ENCODE results near the gene PLA2G3.

DNA sequence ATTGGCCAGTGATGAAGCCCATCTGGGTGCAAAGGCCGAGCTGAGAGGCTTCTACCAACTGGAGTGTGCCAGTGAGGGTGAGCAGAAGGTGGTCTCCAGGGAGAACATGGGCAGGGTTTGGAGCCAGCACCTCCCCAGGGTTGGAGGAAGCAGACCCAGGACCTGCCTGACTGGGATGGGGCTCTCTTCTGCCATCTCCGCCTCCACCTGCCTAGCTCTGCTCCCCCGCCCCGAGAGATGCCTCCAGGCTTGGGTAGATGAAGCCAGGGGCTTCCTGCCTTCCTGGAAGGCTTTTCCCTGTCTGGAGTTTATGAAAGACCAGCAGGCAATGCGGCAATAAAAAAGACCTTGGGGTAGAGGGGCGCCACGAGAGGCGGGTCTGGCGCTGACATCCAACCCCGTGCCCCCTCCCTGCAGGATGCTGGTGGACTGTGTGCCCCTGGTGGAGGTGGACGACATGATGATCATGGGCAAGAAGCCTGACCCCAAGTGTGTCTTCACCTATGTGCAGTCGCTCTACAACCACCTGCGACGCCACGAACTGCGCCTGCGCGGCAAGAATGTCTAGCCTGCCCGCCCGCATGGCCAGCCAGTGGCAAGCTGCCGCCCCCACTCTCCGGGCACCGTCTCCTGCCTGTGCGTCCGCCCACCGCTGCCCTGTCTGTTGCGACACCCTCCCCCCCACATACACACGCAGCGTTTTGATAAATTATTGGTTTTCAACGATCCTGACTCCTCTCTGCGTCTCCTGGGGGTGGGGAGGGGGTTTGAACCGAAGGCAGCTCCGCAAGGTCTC lies 36.2 kb downstream of the PLA2G3 start:
- TF ChIP-seq, protein P1, sequence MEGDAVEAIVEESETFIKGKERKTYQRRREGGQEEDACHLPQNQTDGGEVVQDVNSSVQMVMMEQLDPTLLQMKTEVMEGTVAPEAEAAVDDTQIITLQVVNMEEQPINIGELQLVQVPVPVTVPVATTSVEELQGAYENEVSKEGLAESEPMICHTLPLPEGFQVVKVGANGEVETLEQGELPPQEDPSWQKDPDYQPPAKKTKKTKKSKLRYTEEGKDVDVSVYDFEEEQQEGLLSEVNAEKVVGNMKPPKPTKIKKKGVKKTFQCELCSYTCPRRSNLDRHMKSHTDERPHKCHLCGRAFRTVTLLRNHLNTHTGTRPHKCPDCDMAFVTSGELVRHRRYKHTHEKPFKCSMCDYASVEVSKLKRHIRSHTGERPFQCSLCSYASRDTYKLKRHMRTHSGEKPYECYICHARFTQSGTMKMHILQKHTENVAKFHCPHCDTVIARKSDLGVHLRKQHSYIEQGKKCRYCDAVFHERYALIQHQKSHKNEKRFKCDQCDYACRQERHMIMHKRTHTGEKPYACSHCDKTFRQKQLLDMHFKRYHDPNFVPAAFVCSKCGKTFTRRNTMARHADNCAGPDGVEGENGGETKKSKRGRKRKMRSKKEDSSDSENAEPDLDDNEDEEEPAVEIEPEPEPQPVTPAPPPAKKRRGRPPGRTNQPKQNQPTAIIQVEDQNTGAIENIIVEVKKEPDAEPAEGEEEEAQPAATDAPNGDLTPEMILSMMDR (conservative IDR thresholded peaks at IDR 0.05; ENCODE audit: low read length): no peak
- TF ChIP-seq EZH2phosphoT487 (IDR thresholded peaks at IDR 0.05; ENCODE audit: borderline replicate concordance): no peak
